Panc1 (cell line): ENCODE data around the gene TBC1D21. TPM values are rescaled to one million over a fixed set of nuclear protein-coding genes. Genes with fewer than 3 reads are reported as not detected.

Experiments used
- ATAC-seq: fragments of 200-7000 bp; cut with Tn5 transposase; 2 replicates; pipeline ENCODE4 v1.9.1; 2020; ENCODE audit warnings: mild to moderate bottlenecking, moderate library complexity
- BruUV-seq: library from RNA; stranded (reverse); fragments of 400-500 nt; replicated peaks from 2 replicates; lab custom pipeline; 2021; lab: Mats Ljungman, UMichigan
- CTCF ChIA-PET: fragments of 300-600 bp; sonication (Branson Sonifier 250); formaldehyde crosslinking; loops from one replicate; lab custom pipeline; 2022; ENCODE audit warnings: antibody characterized with exemption; lab: Charles Lee
- POLR2A ChIA-PET: fragments of 300-600 bp; sonication (Branson Sonifier 250); formaldehyde crosslinking; loops from one replicate; lab custom pipeline; 2022; ENCODE audit warnings: antibody characterized with exemption; lab: Charles Lee
- DNase-seq: peaks from one replicate; pipeline ENCODE4 v3.0.0-alpha.2; 2010; ENCODE audit warnings: low read depth, low spot score
- H3K27ac ChIP-seq: 2 replicates; pipeline ENCODE4 v1.5.1; 2011; ENCODE audit warnings: mild to moderate bottlenecking, low read length, inconsistent platforms
- H3K27me3 ChIP-seq: fragments of 200-500 bp; sonication (Bioruptor generic); 2 replicates; pipeline ENCODE4 v1.6.0; 2014; ENCODE audit warnings: low read length, inconsistent platforms; ENCODE audit not compliant: control insufficient read depth, insufficient read depth
- H3K36me3 ChIP-seq: fragments of 200-500 bp; sonication (Bioruptor generic); 2 replicates; pipeline ENCODE4 v1.5.1; 2014; ENCODE audit warnings: inconsistent platforms, mild to moderate bottlenecking, low read length, moderate library complexity; ENCODE audit not compliant: control insufficient read depth, insufficient read depth
- H3K4me1 ChIP-seq: 2 replicates; pipeline ENCODE4 v1.5.1; 2011; ENCODE audit warnings: inconsistent platforms, mild to moderate bottlenecking, low read length, moderate library complexity; ENCODE audit not compliant: control insufficient read depth, insufficient read depth
- H3K4me3 ChIP-seq, 2 experiments: 2 replicates each; pipeline ENCODE4 v1.5.1; 2011 to 2012; ENCODE audit warnings: low read depth in 2 of 2, low read length in 2 of 2, mild to moderate bottlenecking in 2 of 2, inconsistent platforms in 1 of 2, moderate library complexity in 1 of 2
- H3K9me3 ChIP-seq: fragments of 200-500 bp; sonication (Bioruptor generic); 2 replicates; pipeline ENCODE4 v1.5.1; 2014; ENCODE audit warnings: low read depth, mild to moderate bottlenecking, inconsistent platforms, low read length, moderate library complexity; ENCODE audit not compliant: control insufficient read depth, insufficient read depth
- CTCF ChIP-seq: fragments of 450-650 bp; IDR thresholded peaks from 2 replicates; pipeline ENCODE4 v1.5.1; 2017; ENCODE audit warnings: mild to moderate bottlenecking
- POLR2AphosphoS5 ChIP-seq: IDR thresholded peaks from 2 replicates; pipeline ENCODE4 v1.6.1; 2012; ENCODE audit warnings: mild to moderate bottlenecking, low read depth, low read length, moderate library complexity
- REST ChIP-seq, 2 experiments: IDR thresholded peaks; 2 replicates each; pipeline ENCODE4 v1.6.1; 2011 to 2012; ENCODE audit warnings: low read depth in 2 of 2, control low read depth in 1 of 2, low read length in 1 of 2, mild to moderate bottlenecking in 1 of 2, moderate library complexity in 1 of 2; ENCODE audit not compliant: insufficient read depth in 1 of 2
- SIN3A ChIP-seq: IDR thresholded peaks from 2 replicates; pipeline ENCODE4 v1.6.1; 2012; ENCODE audit warnings: low read depth, mild to moderate bottlenecking, low read length, moderate library complexity, borderline replicate concordance; ENCODE audit not compliant: insufficient read depth
- TCF7L2 ChIP-seq: IDR thresholded peaks from 2 replicates; pipeline ENCODE4 v1.6.1; 2011; ENCODE audit warnings: mild to moderate bottlenecking, low read depth, low read length, inconsistent platforms
- in situ Hi-C: cut with HindIII; loops from 2 replicates; pipeline ENCODE4 v1.10.0; 2016; ENCODE audit warnings: low sequenced_read_pairs, low pct_unique_long_range_greater_than_20kb
- intact Hi-C: fragments of 100-400 bp; cut with micrococcal nuclease; formaldehyde crosslinking; loops from one replicate; pipeline ENCODE4 v1.10.0; 2022; ENCODE audit not compliant: unreplicated experiment
- total RNA-seq: library from RNA; stranded (reverse); gene quantifications from one replicate; pipeline ENCODE4 v1.2.1, GENCODE V29; 2021; ENCODE audit not compliant: unreplicated experiment

TBC1D21 gene
- total RNA-seq, 1 experiment from 2014 or later = not detected

GRCh38 chr15:73910522-73911303 lies 37.3 kb downstream of the TBC1D21 start:
- H3K27ac ChIP-seq = no peak overlapping the region
- no peaks in the 10 kb centered on the region for H3K36me3 ChIP-seq
- no peak for DNase-seq
- no peaks in the 10 kb centered on the region; the same call in 1 of the 2 replicates for H3K27me3 ChIP-seq
- POLR2A ChIA-PET = no interaction called here
- in situ Hi-C loops (no loop called here), intact Hi-C loops (no loop called here)
- TF ChIP-seq POLR2AphosphoS5 = no peak
- TF ChIP-seq TCF7L2 = no peak
- TF ChIP-seq REST (IDR thresholded peaks at IDR 0.05; ENCODE audit: insufficient read depth in 1 of 2, low read depth in 2 of 2, low read length in 1 of 2) = no peak
- TF ChIP-seq CTCF = no peak
- TF ChIP-seq SIN3A = no peak
- H3K4me3 ChIP-seq = no peak overlapping the region
- no TSS peak for BruUV-seq
- H3K4me1 ChIP-seq = no peaks in the 10 kb centered on the region
- H3K9me3 ChIP-seq = no peaks in the 10 kb centered on the region
- ATAC-seq = no peak
- CTCF ChIA-PET = interaction anchor here (0.7 kb wide), 1 partner anchor 30 kb away, joined by 3 read pairs; no protein-coding TSS in a partner anchor

GRCh38 chr15:73912030-73912596 lies 38.7 kb downstream of the TBC1D21 start:
- no peaks in the 10 kb centered on the region; the same call in 1 of the 2 replicates for H3K27me3 ChIP-seq
- no peak overlapping the region for H3K27ac ChIP-seq
- DNase-seq (no peak), ATAC-seq (no peak)
- H3K36me3 ChIP-seq = no peaks in the 10 kb centered on the region
- no peaks in the 10 kb centered on the region for H3K4me1 ChIP-seq
- H3K9me3 ChIP-seq = no peaks in the 10 kb centered on the region
- in situ Hi-C loops (no loop called here), intact Hi-C loops (no loop called here)
- TF ChIP-seq TCF7L2 (no peak), CTCF (no peak), SIN3A (no peak), REST (IDR thresholded peaks at IDR 0.05; ENCODE audit: insufficient read depth in 1 of 2, low read depth in 2 of 2, low read length in 1 of 2) (no peak), POLR2AphosphoS5 (no peak)
- ChIA-PET CTCF (no interaction called here), POLR2A (no interaction called here)
- no peak overlapping the region for H3K4me3 ChIP-seq
- no TSS peak for BruUV-seq
